Smooth muscle cell (in vitro differentiated cells): ENCODE data around the gene ELL2. TPM values are rescaled to one million over a fixed set of nuclear protein-coding genes. Genes with fewer than 3 reads are reported as not detected.

Experiments
- DNase-seq: peaks from one replicate; lab custom pipeline; 2025; ENCODE audit not compliant: unreplicated experiment; lab: John Stamatoyannopoulos, UW
- H2AFZ ChIP-seq: fragments of 200-600 bp; sonication (generic); 2 replicates; pipeline ENCODE4 v1.6.0; 2016; ENCODE audit warnings: antibody characterized with exemption, low read depth, mild to moderate bottlenecking
- H3F3A ChIP-seq: fragments of 200-600 bp; sonication (generic); 2 replicates; pipeline ENCODE4 v1.6.0; 2017; ENCODE audit warnings: antibody characterized with exemption, low read depth
- H3K27ac ChIP-seq: fragments of 200-600 bp; sonication (generic); 2 replicates; pipeline ENCODE4 v1.5.1; 2016; ENCODE audit warnings: low read depth, mild to moderate bottlenecking
- H3K27me3 ChIP-seq: fragments of 200-600 bp; sonication (generic); 2 replicates; pipeline ENCODE4 v1.6.1; 2016; ENCODE audit warnings: low read depth, mild to moderate bottlenecking
- H3K36me3 ChIP-seq: fragments of 200-600 bp; sonication (generic); 2 replicates; pipeline ENCODE4 v1.5.1; 2016; ENCODE audit warnings: low read depth
- H3K4me1 ChIP-seq: fragments of 200-600 bp; sonication (generic); 2 replicates; pipeline ENCODE4 v1.5.1; 2016; ENCODE audit warnings: low read depth
- H3K4me2 ChIP-seq: fragments of 200-600 bp; sonication (generic); 2 replicates; pipeline ENCODE4 v1.6.0; 2016; ENCODE audit warnings: mild to moderate bottlenecking
- H3K4me3 ChIP-seq: fragments of 200-600 bp; sonication (generic); 2 replicates; pipeline ENCODE4 v1.5.1; 2016; ENCODE audit warnings: mild to moderate bottlenecking
- H3K79me2 ChIP-seq: fragments of 200-600 bp; sonication (generic); 2 replicates; pipeline ENCODE4 v1.6.0; 2016; ENCODE audit warnings: low read depth, mild to moderate bottlenecking
- H3K9ac ChIP-seq: fragments of 200-600 bp; sonication (generic); 2 replicates; pipeline ENCODE4 v1.6.0; 2016; ENCODE audit warnings: low read depth
- H3K9me3 ChIP-seq: fragments of 200-600 bp; sonication (generic); replicated peaks from 2 replicates; pipeline ENCODE4 v1.5.1; 2016; ENCODE audit warnings: low read depth
- H4K20me1 ChIP-seq: fragments of 200-600 bp; sonication (generic); 2 replicates; pipeline ENCODE4 v1.6.0; 2016; ENCODE audit warnings: low read depth
- WGBS: methylation state at CpG from one replicate; pipeline ENCODE4 v1.1.7; 2016; ENCODE audit warnings: low lambda C conversion rate; 5-methylcytosine and 5-hydroxymethylcytosine counted together
- polyA plus RNA-seq: library from polyadenylated mRNA; unstranded; fragments of >200 nt; fragmentation: Nextera tagmentation; extraction: Ambion mirVana; gene quantifications from 2 replicates; pipeline ENCODE4 v1.2.1, GENCODE V29; 2016
- total RNA-seq: library from RNA; depleted of rRNA; stranded (reverse); fragments of >200 nt; gene quantifications from 2 replicates; pipeline ENCODE4 v1.2.3, GENCODE V29; 2014
- TF ChIP-seq, protein P1 (sequence below): fragments of 200-600 bp; sonication (generic); IDR thresholded peaks from 2 replicates; pipeline ENCODE4 v1.5.1; 2017; ENCODE audit warnings: borderline replicate concordance, mild to moderate bottlenecking, antibody characterized with exemption; ENCODE audit not compliant: insufficient read depth, poor library complexity, severe bottlenecking

Gene ELL2
- total and polyA plus RNA-seq, 2 experiments from 2014 or later = 14.4 to 49.9 TPM

DNA sequence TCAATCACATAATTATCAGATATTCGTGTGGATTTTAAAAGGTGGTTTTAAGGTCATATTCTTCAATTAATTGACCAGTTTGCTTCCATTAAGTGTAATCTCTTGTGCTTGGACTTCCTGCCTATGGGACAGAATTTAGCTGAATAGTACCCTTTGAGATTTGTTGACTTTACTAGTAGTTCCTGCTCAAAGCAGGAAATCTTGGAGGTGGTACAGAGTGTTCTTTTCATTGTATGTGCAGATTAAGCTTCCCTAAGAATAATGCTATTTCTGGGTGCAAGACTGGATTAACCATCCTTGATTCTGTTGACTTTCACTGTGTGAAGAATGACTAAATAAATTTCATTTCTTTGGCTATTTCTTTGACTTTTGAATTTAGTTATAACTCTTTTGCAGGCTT, 45.4 kb upstream of the ELL2 start:
- Histone ChIP-seq H3K4me1 (no peaks in the 10 kb centered on the region), H3K9me3 (no peaks in the 10 kb centered on the region), H3K79me2 (no peaks in the 10 kb centered on the region), H4K20me1 (no peaks in the 10 kb centered on the region), H3K27ac (no peak overlapping the region), H3K4me3 (no peak overlapping the region), H3K4me2 (no peak overlapping the region), H2AFZ (no peak overlapping the region), H3K27me3 (no peaks in the 10 kb centered on the region), H3K9ac (no peak overlapping the region), H3K36me3 (no peaks in the 10 kb centered on the region), H3F3A (no peaks in the 10 kb centered on the region)
- 77% methylated on average over 1 of the region's 1 CpG for WGBS
- DNase-seq = no peak
- TF ChIP-seq, protein P1, sequence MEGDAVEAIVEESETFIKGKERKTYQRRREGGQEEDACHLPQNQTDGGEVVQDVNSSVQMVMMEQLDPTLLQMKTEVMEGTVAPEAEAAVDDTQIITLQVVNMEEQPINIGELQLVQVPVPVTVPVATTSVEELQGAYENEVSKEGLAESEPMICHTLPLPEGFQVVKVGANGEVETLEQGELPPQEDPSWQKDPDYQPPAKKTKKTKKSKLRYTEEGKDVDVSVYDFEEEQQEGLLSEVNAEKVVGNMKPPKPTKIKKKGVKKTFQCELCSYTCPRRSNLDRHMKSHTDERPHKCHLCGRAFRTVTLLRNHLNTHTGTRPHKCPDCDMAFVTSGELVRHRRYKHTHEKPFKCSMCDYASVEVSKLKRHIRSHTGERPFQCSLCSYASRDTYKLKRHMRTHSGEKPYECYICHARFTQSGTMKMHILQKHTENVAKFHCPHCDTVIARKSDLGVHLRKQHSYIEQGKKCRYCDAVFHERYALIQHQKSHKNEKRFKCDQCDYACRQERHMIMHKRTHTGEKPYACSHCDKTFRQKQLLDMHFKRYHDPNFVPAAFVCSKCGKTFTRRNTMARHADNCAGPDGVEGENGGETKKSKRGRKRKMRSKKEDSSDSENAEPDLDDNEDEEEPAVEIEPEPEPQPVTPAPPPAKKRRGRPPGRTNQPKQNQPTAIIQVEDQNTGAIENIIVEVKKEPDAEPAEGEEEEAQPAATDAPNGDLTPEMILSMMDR = no peak

DNA sequence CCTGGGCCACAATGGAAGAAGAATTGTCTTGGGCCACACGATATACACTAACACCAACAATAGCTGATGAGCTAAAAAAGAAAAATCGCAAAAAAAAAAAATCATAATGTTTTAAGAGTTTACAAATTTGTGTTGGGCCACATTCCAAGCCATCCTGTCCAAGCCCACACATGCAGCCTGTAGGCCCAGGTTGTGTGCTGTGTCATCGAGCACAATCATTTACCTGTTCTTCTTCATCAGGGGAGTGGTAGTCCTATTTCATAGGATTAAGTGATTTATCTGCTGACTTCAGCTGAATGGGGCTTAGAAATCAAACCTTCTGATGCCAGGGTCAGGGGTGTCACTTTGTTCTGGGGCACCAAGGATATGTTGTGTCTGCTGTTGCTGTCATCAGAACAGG, 44.6 kb upstream of the ELL2 start:
- Histone ChIP-seq H3K9ac (no peak overlapping the region), H4K20me1 (no peaks in the 10 kb centered on the region), H3K27ac (no peak overlapping the region), H3F3A (no peaks in the 10 kb centered on the region), H3K36me3 (no peaks in the 10 kb centered on the region), H3K4me3 (no peak overlapping the region), H3K27me3 (no peaks in the 10 kb centered on the region), H3K4me2 (no peak overlapping the region), H2AFZ (no peak overlapping the region), H3K9me3 (no peaks in the 10 kb centered on the region), H3K4me1 (no peaks in the 10 kb centered on the region), H3K79me2 (no peaks in the 10 kb centered on the region)
- no peak for DNase-seq
- TF ChIP-seq, protein P1 = no peak
- WGBS = 88% methylated on average over 3 of the region's 3 CpGs

DNA sequence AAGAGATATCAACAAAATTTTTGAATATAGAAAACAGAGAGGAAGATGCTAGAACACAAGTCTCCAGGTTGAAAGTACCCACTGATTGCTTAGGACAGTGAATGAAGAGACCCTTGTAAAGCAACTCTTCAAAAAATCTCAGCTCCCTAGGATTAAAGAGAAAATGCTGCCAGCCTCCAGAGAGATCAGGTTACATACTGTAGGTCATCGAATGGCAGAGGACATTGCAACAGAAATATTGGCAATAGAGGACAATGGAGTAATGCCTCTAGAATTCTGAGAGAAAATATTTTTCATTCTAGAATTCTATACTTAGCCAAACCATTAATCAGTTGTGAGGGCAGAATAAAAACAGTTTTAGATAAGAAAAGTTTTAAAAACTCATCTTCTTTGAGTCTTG, 43.1 kb upstream of the ELL2 start:
- TF ChIP-seq, protein P1 = no peak
- no peaks in the 10 kb centered on the region for H3K36me3 ChIP-seq
- no peak overlapping the region for H2AFZ ChIP-seq
- H3K79me2 ChIP-seq = no peaks in the 10 kb centered on the region
- H3F3A ChIP-seq = no peaks in the 10 kb centered on the region
- no peak for DNase-seq
- no peak overlapping the region for H3K4me2 ChIP-seq
- H3K9me3 ChIP-seq = no peaks in the 10 kb centered on the region
- H3K27ac ChIP-seq = no peak overlapping the region
- H3K9ac ChIP-seq = no peak overlapping the region
- no peaks in the 10 kb centered on the region for H4K20me1 ChIP-seq
- 90% methylated on average over 1 of the region's 1 CpG for WGBS
- no peaks in the 10 kb centered on the region for H3K27me3 ChIP-seq
- no peaks in the 10 kb centered on the region for H3K4me1 ChIP-seq
- H3K4me3 ChIP-seq = no peak overlapping the region

DNA sequence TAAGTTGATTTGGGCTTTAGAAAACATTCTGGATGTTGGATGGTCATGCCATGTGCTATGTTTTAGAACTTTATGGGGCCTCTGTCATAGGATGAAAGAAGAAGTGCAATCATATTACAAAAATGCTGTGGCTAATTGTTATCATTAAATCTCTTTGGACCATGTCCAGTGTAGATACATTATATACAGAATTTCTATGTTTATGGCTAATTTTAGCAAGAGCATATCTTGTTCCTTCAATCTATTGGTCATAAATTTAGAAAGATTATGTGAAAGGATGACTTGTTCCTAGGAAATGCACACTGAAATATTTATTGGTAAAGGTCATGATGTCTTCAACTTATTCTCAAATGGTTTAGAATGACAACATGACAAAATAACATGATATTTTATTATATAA, 42.4 kb upstream of the ELL2 start:
- no peak for DNase-seq
- TF ChIP-seq, protein P1 = no peak
- Histone ChIP-seq H3F3A (no peaks in the 10 kb centered on the region), H2AFZ (no peak overlapping the region), H3K9ac (no peak overlapping the region), H3K4me1 (no peaks in the 10 kb centered on the region), H3K36me3 (no peaks in the 10 kb centered on the region), H3K27ac (no peak overlapping the region), H3K4me2 (no peak overlapping the region), H3K79me2 (no peaks in the 10 kb centered on the region), H4K20me1 (no peaks in the 10 kb centered on the region), H3K4me3 (no peak overlapping the region), H3K27me3 (no peaks in the 10 kb centered on the region), H3K9me3 (no peaks in the 10 kb centered on the region)
